WTC11 (cell line): Measurements from ENCODE around the gene EXOSC5.
"Not testable (repeated sequence)": the region's sequence is repeated elsewhere in the genome, so short reads cannot be mapped to it uniquely, and the experiment has no call there.

Source experiments
- CTCF ChIP-seq: fragments of 200-600 bp; IDR thresholded peaks from 2 replicates; pipeline ENCODE4 v1.8.0; 2022; ENCODE audit warnings: antibody characterized with exemption
- SP1 ChIP-seq: sonication (generic); formaldehyde crosslinking; conservative IDR thresholded peaks from 2 replicates; pipeline ENCODE4 v1.8.1; 2022; ENCODE audit warnings: missing genetic modification reagents
- ZMAT4 ChIP-seq: fragments of 250-450 bp; sonication (Bioruptor Pico); IDR thresholded peaks from 2 replicates; pipeline ENCODE4 v1.9.0; 2021; ENCODE audit warnings: mild to moderate bottlenecking

GRCh38 chr19:41346916-41347315 is 50.2 kb downstream of the EXOSC5 start:
- not testable (repeated sequence) for TF ChIP-seq CTCF, SP1, ZMAT4
